ENCODE results near the gene CST6. TPM values are rescaled to one million over a fixed set of nuclear protein-coding genes. Genes with fewer than 3 reads are reported as not detected.
"Not testable (repeated sequence)": the region's sequence is repeated elsewhere in the genome, so short reads cannot be mapped to it uniquely, and the experiment has no call there.

The CST6 gene
- total RNA-seq, 1 donor from 2014 or later: 0.26 TPM

DNA sequence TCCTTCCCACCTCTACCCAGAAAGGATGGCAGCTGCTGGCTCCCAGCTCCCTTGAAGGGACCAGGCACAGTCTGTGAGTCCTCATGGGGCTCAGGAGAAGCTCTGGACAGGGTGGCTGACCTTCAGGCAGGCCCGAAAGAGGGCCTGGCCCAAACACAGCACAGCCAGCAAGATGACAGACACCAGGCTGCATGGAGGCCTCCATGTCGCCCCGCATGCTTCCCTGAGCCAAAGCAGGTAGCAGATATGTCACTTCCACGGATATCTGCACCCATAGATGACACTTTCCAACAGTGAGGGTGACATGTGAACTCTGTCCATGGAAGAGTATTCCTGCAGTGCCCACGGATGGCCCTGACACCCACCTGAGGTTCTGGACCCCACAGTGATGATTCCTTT, 28.2 kb upstream of the CST6 start:
- DNase-seq (ENCODE audit: low read depth, low spot score): no peak

DNA sequence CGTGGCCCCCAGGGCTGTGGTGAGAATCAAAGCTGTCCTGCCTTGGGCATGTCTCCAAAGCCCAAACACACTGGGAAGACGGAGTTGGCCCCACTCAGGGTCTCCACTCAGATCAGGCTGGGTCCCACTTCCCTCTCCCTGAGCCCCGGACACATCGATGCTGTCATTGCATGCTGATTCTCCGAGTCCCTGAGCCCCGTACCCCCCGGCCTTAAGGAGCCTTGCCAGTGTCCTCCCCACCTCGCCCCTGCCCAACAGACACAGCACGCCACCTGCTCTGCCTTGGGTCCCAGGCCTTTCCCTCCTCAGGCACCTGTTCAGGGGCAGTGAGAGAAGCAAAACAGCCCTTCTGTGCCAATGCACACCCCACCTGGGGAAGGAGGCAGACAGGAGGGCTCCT, 24.5 kb upstream of the CST6 start:
- DNase-seq (ENCODE audit: low read depth, low spot score): no peak

DNA sequence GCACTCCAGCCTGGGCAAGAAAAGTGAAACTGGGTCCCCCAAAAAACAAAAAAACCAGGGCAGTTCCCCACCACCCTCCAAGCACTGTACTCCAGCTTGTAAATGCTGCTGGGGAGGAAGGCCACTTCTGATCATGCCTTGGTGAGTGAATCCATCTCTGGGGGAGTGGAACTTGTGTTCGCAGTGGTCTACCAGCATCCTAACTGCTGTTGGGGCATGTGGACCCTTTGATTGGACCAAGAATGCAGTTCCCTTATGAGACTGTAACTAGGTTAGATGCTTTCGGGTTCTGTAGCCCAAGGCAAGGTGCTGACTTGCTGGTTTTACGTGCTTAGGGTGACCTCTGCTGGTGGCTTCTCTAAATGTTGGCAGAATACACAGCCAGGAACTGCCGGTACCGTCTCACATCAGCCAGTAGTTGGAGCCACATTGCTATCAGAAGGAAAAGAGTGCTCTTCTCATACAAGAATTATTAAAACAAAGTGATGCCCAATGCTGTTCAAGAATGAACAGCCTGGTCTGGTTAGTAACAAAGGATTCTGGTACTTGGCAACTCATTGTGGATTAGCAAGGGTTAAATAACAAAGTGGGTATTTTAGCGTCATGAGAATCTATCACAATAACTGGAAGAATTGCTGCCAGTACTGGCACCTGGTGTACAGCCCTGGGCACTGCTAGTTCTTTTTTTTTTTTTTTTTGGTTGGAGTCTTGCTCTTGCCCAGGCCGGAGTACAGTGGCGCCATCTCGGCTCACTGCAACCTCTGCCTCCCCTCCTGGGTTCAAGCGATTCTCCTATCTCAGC, 22.8 kb upstream of the CST6 start:
- DNase-seq (ENCODE audit: low read depth, low spot score): peak; percentile 89

DNA sequence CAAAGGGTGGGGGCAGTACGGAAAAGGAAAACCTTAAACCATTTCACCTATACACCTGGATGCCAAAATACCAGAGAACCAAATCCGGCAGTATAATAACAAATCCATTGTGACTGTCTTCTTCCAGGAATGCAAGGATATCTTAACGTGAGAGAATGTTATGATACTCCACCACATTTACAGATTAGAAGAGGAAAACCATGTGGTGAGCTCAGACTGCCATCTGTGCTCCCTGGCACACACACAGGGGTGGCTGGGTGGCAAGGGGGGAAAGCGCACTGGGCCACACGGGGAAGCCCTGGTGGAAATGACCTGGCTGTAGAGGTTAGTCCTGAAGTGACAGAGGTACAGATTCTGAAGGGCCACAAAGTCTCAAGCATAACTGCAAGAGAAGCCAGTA, 19.8 kb upstream of the CST6 start:
- DNase-seq (ENCODE audit: low read depth, low spot score): no peak

DNA sequence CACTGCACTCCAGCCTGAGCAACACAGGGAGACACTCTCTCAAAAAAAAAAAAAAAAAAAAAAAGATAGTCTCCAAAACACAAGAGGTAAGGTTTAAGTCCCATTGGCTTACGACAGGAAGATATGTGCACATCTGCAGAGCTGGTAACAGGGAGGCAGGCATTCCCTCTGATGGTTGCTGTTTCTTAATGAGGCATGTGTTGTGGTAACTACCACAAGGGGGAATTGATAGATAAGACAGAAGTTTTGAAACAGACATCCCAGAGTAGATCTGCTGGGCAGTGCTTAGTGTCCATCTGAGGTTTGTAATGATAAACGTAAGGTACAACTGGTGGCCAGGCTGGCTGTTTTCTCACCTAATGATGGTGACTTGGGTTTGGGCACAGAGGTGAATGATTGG, 14.5 kb upstream of the CST6 start:
- DNase-seq (ENCODE audit: low read depth, low spot score): no peak

DNA sequence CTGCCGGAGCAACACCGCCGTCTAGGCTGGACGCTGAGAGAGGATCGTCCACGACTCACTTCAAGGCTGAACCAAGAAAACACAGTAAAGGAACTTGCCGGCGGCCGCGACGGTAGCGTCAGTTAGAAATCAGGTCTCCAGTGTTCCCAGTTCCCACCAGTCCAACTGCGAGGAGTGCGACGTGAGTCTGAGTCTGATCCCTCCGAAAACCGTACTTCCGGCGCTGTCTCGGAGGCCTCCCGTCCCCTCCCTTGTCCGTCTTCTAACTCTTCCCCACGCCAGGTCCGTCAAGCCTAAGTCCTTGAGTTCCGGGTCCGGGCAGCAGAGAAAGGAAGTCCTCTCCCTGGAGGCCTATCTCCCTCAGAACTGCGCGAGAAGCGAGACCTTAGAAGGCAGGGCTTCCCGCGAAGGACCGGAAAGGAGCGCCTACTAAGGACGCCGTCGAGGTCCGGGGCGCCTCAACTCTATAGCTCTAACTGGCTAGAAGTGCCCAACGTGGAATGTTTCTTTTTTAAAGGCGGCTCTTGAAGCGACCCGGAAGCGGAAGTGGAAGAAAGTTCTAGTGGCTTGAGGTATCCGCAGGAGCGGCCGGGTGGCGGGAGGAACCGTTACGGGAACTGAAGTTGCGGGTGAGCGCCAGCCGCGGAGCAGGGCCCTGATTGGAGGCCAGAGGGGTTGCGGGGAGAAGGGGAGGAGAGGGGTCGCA, 9.7 kb upstream of the CST6 start, which contains the start of the genes BANF1 and EIF1AD:
BANF1 (plus strand) TSS at position 562 of the 706 bp plus-strand sequence. CDS start 748 bp downstream, outside the sequence.
EIF1AD (minus strand) TSS at position 216 of the 706 bp plus-strand sequence. CDS start 1,768 bp downstream, outside the sequence.
- peak; percentile 94 for DNase-seq (ENCODE audit: low read depth, low spot score)

DNA sequence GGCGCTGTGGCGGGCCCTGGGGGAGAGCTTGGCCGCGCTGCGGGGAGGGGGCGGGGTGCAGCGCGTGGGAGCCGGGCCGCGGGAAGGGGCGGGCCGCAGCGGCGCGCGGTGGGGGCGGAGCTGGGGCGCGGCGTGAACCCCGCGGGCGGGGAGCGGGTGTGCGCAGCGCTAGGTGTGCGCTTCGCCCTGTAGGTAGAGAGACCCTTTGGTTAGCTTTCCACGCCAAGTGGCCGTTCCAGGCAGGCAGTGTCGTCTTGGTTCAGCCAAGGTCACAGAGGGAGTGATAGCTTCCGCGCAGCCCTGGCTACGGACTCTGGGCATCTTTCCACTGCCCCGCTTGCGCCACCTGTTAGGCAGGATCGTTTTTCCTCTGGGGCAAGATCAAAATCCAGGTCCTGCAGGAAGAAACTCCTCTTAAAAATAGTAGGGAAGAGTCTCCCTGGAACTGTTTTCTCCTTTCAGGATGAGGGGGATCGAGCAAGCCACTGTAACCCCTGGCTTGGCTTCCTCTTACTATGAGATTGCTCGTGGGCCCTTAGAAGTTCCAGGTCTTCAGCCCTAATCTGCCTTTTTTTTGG, 9.1 kb upstream of the CST6 start:
- no peak for DNase-seq (ENCODE audit: low read depth, low spot score)

DNA sequence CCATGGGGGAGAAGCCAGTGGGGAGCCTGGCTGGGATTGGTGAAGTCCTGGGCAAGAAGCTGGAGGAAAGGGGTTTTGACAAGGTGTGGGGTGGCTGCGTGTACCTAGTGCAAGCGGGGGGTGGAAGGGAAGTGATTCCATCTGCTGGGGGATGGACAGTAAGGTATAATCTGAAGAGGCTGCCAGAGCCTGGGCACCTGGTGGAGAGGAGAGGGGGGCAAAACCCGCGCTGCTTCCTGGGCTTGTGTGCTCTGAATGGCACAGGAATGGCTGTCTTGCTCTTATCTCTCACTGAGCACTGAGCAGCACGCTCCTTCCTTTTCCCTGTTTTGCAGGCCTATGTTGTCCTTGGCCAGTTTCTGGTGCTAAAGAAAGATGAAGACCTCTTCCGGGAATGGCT, 8.5 kb upstream of the CST6 start:
- DNase-seq (ENCODE audit: low read depth, low spot score): no peak

DNA sequence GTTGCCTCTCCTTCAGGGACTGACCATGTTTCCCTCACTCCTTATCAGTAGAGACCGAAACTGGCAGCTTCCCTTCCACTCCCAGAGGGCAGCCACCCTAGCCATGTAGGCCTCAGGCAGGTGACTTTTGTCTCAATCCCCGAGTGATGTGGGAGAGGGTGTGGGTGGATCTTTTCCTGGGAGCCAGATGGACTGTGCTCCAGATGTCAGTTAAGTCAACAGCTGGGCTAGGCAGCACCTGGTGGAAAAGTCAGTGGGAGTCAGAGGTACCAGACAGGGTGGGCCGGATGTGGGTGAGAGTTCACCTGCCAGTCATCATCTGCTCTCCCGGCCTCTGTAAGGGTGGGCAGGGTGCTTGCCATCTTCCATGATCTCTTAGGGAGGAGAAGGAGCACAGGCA, 7.6 kb upstream of the CST6 start:
- DNase-seq (ENCODE audit: low read depth, low spot score): no peak

DNA sequence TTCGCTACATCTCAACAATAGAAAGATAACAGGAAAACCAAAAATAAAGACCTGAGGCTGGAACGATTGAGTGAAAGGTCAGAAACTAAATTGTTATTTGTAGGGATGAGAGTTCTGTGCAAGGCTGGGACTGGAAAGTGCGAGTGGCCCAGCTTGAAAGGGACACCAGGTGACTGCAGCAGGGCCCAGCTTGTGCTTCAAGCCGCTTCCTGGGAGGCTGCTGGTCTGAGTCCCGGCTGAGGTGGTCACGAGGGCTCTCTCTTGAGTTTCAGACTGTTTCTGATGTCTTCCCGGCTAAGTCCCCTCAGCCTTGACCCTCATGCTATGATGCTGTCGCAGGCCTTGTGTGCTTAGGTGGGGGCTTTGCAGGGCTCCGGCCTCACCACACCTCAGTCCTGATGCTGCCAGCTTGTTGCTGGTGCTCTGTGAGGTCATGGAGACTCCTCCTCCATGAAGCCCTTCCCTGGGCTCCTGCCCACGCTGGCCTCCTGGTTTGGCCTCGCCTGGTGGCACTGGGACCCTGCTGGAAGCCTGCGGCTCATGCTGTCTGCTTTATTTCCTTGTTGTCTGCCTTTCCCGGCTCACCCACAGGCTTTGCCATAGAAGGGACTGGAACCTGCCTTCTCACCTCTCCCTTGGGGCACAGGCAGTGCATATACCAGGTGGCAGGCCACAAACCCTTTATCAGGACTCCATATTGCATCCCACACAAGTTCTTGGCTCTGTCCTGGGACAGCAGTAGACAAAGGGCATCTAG, 5.5 kb upstream of the CST6 start:
- DNase-seq (ENCODE audit: low read depth, low spot score): no peak

DNA sequence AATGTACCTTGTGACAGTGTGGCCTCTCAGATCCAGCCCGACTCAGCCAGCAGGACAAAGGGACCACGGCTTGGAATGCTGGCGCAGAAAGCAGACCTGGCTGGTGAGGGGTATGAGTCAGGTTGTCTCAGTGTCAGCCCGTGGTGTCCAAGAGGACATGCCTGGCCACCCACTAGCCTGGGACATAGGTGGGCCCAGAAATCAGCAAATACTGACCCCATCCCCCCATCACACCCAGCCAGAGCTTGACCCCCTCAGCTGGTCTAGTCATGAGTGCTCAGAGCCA, 5.0 kb upstream of the CST6 start:
- no peak for DNase-seq (ENCODE audit: low read depth, low spot score)

DNA sequence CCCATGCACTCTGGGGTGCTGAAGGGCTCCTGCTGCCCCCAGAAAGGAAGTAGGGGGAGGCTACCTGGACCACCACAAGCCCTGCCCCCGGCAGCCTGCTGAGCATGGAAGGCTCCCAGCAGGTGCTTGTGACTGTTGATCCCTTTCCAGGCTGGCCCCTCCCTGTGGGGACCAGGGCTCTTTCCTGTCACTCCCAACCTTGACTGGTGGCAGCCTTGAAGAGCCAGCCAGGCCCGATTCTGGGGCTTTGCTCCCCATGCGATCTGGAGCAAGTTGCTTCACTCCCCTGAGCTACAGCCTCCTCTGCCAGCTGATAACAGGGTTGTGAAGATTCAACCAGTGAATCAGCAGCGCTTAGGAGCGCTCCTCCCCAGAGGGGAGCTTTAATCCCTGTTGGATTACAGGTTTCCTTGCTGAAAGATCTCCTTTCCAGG, 4.6 kb upstream of the CST6 start:
- no peak for DNase-seq (ENCODE audit: low read depth, low spot score)

DNA sequence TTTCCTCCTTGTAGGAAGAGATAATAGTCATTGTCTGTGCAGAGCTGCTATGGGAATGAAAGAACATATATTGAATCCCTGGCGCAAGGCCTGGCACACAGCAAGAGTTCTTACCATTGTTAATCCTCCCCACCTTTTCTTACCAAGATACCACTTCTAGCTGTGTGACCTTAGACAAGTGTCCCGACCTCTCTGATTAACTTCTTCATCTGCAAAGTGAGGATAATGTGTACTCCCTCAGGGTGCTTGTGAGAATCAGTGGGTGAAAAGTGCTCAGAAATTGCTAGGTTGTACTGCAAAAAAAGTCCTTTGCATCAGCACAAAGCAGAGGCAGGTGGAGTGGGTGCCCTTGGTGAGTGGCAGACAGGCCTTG, 3.7 kb upstream of the CST6 start:
- DNase-seq (ENCODE audit: low read depth, low spot score): no peak

DNA sequence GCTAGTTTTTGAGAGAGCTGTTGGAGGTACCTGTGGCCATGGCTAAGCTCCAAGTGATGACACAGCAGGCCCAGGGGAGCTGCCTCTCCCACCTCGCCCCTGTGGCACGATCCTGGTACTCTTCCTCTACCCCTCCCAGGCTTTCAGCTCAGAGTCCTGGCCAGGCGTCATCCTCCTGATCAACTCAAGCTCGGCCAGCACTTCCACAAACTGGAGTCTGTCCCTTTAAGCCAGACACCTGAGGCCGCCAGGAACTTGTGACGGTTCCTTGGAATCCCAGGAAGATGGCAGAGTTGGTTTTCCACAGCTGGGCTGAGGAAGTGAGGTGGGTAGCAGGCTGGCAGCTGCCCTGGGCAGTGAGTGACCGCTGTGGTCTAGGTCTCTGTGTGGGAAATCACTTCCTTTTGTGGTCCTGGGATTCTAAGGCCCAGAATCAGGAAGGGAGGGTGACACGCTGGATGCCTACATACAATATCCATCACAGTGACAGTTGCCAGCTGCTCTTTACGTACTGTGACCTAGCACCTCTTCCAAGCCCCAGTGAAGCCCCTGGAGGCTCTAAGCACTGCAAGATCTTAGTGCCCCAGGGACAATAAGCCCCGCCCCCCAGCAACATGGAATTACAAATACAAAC, 3.2 kb upstream of the CST6 start:
- DNase-seq (ENCODE audit: low read depth, low spot score): no peak

DNA sequence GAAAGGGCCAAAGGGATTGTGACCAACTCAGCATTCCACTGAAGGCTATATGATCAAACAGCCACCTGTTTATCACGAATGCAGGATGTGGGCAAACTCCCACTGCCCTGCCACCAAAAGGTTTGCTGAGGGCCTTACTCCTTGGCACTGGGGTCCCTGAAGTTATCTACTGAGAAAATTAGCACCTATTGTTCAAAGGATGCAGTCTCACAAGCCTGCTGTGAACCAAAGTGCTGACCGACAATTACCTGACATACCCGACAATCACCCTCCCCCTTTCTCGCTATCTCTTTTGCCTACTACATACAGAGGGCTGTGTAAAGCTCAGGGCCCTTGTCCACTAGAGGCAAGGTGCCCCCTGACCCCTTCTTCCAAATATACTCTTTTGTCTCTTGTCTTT, 1.8 kb upstream of the CST6 start:
- not testable (repeated sequence) for DNase-seq (ENCODE audit: low read depth, low spot score)

DNA sequence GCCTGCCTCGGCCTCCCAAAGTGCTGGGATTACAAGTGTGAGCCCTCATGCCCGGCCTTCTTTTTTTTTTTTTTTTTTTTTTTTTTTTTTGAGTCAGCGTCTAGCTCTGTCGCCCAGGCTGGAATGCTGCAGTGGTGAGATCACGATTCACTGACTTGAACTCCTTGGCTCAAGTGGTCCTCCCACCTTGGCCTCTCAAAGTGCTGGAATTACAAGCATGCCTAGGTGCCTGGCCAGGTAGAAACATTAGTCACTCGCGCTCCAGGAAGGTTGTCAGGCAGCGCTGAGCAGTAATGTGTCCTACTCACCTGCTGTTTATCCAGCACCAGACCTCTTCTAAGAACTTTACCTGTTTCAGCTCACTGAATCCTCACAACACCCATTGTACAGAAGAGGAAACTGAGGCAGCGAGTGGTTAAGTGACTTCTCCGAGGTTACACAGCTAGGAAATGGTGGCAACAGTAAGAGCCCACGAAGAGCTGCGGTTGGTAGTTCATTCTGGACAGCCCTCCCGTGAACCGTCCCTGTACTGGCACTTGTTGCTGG, 496 bp upstream of the CST6 start:
- no peak for DNase-seq (ENCODE audit: low read depth, low spot score)

DNA sequence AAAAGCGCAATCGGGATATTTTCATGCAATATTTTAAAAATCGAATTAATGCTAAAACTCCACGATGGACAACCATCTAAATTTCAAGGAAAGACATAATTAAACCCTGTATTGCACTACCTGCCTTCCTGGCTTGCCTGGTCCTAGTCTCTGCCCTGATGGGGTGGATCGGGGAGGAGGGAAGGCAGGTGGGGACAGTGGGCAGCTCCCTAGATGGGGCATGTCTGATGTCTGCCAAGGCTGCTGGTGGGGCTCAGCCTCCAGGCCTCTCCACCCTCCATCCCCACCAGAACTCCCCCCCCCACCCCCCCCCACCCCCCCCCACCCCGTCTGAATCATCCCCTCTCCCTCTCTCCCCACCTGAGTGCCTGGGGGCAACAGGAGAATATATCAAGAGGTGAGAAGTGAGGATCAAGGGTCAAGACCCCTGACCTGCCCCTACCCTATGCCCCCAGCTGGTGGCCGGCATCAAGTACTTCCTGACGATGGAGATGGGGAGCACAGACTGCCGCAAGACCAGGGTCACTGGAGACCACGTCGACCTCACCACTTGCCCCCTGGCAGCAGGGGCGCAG, 650 bp downstream of the CST6 start:
- no peak for DNase-seq (ENCODE audit: low read depth, low spot score)

DNA sequence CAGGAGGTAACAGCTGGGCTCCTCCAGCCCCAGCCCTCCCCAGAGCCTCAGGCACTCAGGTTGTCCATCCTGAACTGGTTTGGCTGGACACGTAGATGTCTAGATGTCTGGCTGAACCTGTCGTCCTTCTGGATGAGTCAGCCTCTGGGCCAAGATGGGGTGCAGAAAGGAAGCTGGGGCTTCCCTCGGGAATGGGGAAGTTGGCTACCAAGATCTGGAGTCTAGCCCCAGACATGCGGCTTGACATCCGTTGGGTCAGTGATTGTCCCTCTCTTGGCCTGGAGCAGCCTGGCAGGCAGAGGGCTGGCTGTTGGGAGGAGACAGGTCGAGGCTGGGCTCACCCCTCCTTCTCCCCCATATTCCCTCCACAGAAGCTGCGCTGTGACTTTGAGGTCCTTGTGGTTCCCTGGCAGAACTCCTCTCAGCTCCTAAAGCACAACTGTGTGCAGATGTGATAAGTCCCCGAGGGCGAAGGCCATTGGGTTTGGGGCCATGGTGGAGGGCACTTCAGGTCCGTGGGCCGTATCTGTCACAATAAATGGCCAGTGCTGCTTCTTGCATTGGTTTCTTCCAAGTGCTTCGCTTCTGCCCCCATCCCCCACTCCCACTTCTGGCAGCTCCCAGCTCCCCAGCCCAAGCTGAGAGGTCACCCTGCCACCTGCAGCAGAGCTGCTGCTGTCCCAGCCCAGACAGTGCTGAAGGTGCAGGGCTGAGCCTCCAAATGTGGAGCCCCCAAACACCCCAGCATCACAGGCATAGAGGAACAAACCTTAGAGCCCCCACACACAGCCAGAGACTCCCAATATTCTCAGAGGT, 1.3 kb downstream of the CST6 start:
- DNase-seq (ENCODE audit: low read depth, low spot score): no peak

DNA sequence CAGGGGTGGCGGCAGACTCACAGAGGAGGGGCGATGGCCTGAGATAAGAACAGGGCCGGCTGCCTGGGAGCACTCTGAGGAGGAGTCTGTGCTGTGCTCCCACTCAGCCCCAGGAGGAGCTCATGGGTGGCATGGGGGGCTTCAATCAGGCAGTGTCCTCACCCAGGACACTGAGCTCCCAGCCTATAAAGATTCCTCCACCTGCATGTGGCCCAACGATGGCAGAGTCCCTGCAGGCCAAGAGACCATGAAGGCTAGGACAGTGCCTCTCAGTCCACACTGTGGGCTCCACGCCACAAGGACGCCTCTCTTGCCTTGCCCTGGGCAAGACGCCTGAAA, 1.9 kb downstream of the CST6 start:
- DNase-seq (ENCODE audit: low read depth, low spot score): no peak

DNA sequence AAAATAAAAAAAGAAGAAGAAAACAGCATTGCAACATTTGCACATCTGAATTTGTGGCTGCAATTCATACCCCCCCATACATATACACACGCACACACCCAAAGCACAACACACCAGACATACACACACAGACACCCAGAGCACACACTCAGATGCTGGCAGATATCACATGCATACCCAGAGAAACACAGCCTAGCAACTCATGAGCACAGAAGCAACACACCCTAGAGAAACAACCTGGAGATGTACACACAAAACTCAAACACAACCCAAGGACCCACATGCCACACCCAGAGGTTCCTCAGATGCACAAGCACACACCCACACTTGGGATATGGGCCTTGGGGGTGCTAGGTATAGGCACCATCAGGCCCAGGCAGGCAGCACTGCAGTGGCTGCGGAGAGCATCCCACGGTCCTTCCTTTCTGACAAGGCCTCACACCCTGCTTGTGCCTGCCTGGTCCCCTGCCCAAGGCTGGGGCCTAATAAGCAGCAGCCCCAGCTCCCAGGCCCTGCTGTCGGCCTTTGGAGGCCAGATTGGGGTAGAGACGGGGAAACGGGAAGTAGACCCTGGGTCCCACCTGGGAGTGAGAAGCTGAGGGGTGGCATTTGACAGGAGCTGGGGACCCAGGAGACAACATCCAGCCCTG, 3.1 kb downstream of the CST6 start:
- no peak for DNase-seq (ENCODE audit: low read depth, low spot score)

All from pulmonary artery endothelial cell (primary cell).